Cerebellar nuclear complex (tissue), 1 donor: ENCODE data around the gene SRRM4.

ENCODE experiments used
- DNase-seq, 2 experiments: peaks; one replicate each; lab custom pipeline; 2025; lab: John Stamatoyannopoulos, UW

SRRM4 gene

GRCh38 chr12:119202544-119202943 is 221.2 kb downstream of the SRRM4 start:
- DNase-seq: no peak

DNA sequence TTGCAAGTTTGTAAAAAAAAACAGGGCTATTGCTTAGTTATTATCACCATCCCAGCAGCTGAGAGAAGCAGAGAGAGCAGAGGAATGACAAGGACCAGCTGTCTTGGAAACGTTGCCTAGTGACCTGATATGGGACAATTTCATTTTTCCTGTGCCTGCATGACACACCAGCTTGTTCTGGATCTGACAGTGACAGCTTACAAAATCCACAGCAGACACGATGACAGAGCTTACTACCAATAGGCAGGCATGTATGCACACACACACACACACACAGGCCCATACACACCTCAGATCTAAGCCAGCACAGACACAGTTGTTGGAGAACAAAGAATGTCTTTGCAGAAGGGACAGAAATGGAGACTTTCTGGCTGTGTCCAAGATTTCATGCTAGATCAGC is 222.8 kb downstream of the SRRM4 start:
- no peak for DNase-seq

DNA sequence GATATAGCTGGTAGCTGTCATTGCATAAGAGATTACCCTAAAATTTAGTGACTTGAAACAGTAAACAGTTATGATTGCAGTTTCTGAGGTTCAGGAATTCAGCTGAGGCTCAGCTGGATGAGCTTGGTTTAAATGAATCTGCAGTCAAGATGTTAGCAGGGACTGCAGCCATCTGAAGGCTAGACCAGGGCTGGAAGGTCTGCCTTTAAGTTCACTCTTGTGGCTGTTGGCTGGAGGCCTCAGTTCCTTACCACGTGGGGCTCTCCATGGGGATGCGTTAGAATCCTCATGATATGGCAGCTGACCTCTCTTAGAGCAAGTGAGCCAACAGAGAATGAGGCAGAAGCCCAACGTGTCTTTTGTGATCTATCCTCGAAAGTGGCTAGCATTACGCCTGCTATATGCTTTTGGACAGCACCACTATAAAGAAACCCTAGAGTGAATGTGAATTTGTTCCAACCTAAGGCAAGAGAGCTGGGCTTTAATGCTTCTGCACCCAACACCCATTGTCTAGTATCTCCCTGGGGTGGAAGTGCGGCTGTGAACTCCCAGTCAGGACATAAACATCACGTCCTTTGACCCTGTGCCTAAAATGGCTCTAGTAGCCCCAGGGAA is 223.4 kb downstream of the SRRM4 start:
- DNase-seq: no peak

- no peak for DNase-seq
Observed at GRCh38 chr12:119206348-119207062, 225.2 kb downstream of the SRRM4 start.

DNA sequence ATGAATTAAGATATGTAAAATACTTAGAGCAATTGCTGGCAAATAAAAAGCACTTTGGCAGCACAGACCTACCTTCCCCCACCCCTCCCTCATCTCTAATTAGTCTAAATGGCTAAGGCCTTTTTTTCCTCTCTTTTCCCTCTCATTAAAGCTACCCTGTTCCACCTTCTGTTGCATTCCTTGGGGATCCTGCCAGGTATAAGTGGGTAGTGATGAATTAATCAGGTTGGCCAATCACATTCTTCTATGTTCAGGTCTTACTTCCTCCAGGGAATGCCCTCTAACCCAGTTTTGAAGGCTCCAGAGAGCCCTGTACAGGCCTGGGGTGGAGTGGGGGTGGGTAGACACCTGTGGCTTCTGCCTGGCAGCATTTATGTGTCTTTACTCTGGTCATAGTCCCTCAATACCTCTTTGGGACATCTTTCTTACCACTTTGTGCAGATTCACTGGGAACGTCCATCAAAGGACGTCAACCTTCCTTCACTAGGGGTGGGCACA is 225.8 kb downstream of the SRRM4 start:
- no peak for DNase-seq

- no peak for DNase-seq
Observed at GRCh38 chr12:119208626-119209061, 227.3 kb downstream of the SRRM4 start.

- DNase-seq: no peak
Observed at GRCh38 chr12:119211884-119212283, 230.5 kb downstream of the SRRM4 start.
